GM19395 (cell line): Measurements from ENCODE around the gene TYK2.
"Not testable (repeated sequence)": the region's sequence is repeated elsewhere in the genome, so short reads cannot be mapped to it uniquely, and the experiment has no call there.

ENCODE experiments used
- ATAC-seq: cut with Tn5 transposase; IDR thresholded peaks from one replicate; pipeline ENCODE4 v1.9.1; 2021; ENCODE audit warnings: mild to moderate bottlenecking, moderate library complexity; ENCODE audit not compliant: unreplicated experiment

Gene TYK2

GRCh38 chr19:10378124-10378523, 2.2 kb downstream of the TYK2 start:
- ATAC-seq: no peak

GRCh38 chr19:10377140-10377640, 3.2 kb downstream of the TYK2 start:
- not testable (repeated sequence) for ATAC-seq

- ATAC-seq: no peak
These were observed 5.4 kb downstream of the TYK2 start for GRCh38 chr19:10374931-10375330.

DNA sequence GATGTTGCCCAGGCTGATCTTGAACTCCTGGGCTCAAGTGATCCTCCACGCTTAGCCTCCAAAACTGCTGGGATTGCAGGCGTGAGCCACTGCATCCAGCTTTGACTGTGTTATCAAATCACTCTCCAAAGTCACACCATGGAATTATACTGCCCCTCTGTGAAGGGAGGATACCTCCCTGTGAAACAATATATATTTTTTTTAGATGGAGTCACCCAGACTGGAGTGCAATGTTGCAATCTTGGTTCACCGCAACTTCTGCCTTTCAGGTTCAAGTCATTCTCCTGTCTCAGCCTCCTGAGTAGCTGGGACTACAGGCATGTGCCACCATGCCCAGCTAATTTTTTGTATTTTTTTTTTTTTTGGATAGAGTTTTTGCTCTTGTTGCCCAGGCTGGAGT, 7.7 kb downstream of the TYK2 start:
- no peak for ATAC-seq

DNA sequence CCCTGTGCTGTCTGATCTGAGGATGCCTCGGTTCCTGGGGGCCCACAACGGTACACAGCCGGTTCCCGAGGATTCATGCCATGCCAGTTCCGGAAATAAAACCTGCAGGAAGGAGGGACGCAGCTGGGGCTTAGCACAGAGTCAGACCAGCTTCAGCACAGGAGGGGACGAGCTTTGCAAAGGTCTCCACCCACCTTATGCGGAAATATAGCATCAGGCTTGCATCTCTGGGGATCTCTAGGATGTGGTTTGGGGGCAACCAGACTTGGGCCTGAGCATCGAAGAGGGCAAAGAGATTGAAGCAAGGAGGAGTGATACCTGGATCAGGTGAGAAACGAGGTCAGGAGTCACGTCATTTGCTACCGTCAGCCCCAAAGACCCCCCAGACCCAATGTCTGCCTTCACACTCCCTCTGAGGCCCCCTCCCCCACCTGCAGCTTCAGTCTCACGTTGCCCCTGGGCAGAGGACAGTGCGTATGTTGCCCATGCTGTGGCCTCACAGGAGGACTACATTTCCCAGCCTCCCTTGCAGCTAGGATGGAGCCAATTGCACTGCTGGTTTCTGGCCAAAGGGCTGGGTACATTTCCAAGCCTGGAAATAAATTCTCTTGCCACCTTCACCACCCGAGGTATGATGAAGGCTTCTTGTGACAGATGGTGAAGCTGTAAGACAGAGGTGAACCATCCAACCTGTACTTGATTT, 12.1 kb downstream of the TYK2 start:
- no peak for ATAC-seq

GRCh38 chr19:10366950-10367512, 13.3 kb downstream of the TYK2 start:
- ATAC-seq: not testable (repeated sequence)

DNA sequence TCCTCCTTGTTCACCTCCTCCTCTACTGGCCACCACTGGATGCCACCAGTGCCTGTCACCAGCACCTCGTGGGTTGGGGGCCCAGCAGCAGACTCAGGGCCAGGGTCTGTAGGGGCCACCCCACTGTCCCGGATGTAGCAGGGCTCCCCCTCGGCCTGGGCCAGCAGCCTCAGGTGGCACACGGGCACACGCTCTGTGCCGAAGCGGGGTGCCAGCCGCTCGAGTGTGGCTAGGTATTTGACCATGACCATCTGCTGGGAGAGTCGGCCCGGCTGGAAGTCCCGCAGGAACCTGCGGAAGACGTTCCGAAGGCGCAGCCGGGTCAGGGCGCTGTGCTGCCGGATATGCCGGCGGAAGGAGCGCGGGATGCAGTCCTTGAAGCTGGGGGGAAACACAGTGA, 14.9 kb downstream of the TYK2 start:
- no peak for ATAC-seq

DNA sequence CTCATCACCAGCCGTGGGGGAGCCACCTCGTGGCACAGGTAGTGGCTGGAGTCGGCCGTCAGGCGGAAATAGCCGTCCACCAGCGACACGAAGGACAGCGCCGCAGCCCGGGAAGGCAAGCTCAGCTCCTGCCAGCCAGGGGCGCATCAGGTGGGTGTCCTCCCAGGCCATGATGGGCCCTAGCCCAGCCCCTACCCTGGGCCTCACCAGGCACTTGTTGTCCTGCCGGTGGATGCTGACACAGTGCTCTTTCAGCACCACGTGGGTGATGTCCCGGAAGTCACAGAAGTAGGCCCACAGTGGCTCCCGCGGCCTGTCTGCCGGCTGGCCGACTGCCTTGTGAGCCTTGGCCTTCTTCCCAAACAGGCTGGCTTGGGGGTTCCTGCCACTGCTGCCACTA, 15.7 kb downstream of the TYK2 start:
- ATAC-seq: no peak

GRCh38 chr19:10363789-10364281, 16.5 kb downstream of the TYK2 start:
- ATAC-seq: no peak

DNA sequence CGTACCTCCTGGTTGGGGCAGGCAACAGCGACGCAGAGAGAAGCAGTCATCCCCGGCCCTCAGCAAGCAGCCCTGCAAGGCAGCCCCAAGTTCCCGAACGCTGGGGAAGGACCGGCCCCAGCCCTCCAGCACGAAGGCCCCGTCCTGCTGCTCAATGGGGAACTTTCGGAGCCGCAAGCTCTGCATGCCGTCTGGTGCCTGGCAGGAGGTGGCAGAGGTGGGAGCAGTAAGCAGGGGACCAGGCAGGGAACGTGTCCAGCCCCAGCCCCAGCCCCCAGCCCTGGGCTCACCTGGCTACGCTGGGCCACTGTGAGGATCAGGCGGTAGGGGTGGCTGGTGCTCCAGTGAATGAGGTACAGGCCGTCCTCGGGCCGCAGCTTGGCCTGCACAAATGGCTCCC, 18.1 kb downstream of the TYK2 start:
- no peak for ATAC-seq

- ATAC-seq: no peak
These were observed 18.8 kb downstream of the TYK2 start for GRCh38 chr19:10361569-10362011.

DNA sequence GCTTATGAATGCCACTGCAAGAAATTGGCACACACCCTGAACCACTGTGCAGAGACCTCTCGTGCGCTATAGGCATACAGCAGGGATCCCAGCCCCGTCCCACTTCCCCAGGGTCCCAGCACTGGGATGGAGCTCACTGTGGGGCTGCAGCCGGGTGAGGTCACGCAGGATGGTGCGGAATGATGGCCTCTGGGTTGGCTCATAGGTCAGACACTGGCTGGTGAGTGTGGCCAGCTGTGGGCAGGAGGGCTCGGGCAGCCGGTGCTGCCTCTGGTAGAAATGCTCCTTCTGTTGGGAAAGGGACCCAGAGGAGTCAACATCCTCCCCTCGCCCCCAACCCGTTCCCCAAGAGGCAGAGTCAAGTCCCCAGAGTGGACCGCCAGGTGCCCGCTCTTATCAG, 23.9 kb downstream of the TYK2 start:
- no peak for ATAC-seq

DNA sequence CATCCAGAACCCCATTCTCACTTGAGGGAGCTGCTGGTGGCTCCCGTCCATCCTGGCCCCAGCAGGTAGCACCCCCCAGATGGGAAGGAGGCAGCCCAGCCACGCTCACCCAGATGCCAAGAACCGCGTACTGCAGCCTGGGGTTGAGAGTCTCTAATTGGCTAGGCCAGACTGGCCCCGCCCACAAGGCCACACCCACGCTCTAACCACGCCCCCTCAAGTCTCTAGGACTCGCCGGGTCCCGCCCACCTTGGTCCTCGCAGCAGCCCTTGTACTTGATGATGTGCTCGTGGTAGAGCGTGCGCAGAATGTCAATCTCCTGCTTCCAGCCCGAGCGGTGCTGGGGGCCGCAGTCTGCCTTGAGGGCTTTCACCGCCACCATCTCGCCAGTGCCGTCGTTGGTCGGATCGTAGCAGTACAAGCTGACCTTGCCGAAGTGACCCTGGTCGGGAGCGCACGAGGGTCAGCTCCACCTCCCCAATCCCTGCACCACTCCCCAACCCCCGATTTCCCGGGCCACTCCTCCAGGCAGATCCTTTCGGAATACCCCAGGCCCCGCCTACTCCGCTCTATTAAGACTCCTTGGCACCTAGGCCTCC, 26.5 kb downstream of the TYK2 start:
- no peak for ATAC-seq

- ATAC-seq: no peak
These were observed 27.4 kb downstream of the TYK2 start for GRCh38 chr19:10352764-10353671.

GRCh38 chr19:10346509-10346908, 33.9 kb downstream of the TYK2 start:
- ATAC-seq: no peak

DNA sequence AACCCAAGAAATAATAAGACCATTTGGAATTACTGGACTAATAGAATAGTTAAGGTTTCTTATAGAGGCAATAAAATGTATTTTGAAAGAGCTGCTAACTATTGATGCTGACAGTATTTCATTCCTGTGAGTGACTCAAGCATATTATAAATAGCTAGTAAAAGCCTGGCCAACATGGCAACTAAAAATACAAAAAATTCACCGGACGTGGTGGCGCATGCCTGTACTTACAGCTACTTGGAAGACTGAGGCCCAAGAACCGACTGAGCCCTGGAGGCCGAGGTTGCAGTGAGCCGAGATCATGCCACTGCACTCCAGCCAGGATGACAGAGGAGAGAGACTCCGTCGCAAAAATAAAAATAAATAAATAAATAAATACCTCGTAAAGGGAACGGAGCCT, 35.6 kb downstream of the TYK2 start:
- ATAC-seq: no peak

GRCh38 chr19:10343495-10343894, 36.9 kb downstream of the TYK2 start:
- no peak for ATAC-seq

- ATAC-seq: no peak
These were observed 40.4 kb downstream of the TYK2 start for GRCh38 chr19:10339977-10340376.

DNA sequence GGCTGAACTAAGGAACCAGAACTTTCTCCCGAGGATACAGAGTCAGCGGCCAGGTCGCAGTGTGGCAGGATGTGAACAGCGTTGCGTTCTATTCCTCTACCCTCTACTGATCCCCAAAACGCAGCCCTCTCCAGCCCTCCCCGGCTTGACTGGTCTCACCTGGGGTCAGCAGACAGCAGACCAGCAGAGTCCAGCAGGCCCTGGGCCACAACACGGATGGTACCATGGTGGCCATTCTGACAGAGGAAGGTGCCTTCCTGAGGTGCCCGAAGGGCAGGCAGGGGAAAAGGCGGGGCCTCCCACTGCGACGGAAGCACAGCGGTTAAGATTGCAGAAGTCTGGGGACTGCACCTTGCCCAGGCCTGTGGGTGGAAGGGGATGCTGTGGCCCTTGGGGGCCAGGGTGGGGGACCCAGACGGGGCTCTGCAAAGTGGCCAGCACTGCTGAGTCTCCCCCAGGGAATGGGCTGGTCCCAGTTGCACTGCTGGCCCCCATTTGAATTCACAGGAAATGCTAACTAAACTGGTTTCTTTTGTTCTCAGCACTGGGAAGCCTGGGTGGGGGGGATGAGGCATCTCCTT, 40.9 kb downstream of the TYK2 start, which contains the start of gene ICAM3:
TSS of gene ICAM3 (minus strand) at position 245 of the 581 bp plus-strand sequence. CDS start at position 235, 10 bp downstream.
- no peak for ATAC-seq

- no peak for ATAC-seq
These were observed 41.4 kb downstream of the TYK2 start for GRCh38 chr19:10338940-10339339.
